DOHH2 (cell line): ENCODE data around the gene COASY.

Experiments
- CTCF ChIP-seq: fragments of 200-600 bp; sonication (generic); IDR thresholded peaks from one replicate; pipeline ENCODE4 v1.5.1; 2014; ENCODE audit warnings: antibody characterized with exemption, mild to moderate bottlenecking, low read depth, low read length; ENCODE audit not compliant: poor library complexity, severe bottlenecking
- EZH2phosphoT487 ChIP-seq: fragments of 200-600 bp; sonication (generic); IDR thresholded peaks from 2 replicates; pipeline ENCODE4 v1.6.1; 2017; ENCODE audit warnings: borderline replicate concordance, mild to moderate bottlenecking, antibody characterized with exemption, low read length, moderate library complexity, mixed read lengths

DNA sequence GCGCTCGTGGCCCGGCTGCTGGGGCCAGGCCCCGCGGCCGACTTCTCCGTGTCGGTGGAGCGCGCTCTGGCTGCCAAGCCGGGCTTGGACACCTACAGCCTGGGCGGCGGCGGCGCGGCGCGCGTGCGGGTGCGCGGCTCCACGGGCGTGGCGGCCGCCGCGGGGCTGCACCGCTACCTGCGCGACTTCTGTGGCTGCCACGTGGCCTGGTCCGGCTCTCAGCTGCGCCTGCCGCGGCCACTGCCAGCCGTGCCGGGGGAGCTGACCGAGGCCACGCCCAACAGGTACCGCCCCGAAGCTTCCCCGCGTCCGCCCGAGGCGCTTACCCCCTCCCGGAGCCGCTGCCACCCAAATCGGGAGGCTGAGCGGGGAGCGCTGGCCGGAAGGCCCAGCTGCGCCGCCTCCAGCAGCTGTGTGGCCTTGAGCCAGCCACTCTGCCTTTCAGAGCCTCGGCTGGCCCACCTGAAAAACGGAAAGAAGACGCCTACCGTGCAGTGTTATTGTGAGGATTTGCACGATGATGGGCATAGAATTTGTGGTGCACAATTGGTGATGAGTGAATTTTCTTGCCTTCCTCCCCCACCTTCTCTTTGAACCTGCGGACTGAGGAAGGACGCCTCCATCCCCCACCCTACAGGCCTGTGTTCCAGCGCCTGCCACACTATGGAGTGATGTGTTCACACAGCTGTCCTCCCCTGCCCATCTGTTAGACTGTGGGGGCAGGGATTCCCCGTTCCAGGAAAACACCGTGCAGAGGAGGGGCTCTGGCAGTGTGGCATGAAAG lies 25.4 kb upstream of the COASY start:
- no peak for TF ChIP-seq EZH2phosphoT487
- TF ChIP-seq CTCF = no peak
